Kidney glomerular epithelial cell (primary cell): ENCODE results near the gene KRT80.

Source experiments
- DNase-seq: peaks from one replicate; lab custom pipeline; 2025; lab: John Stamatoyannopoulos, UW

The KRT80 gene

GRCh38 chr12:52130711-52131110, 61.1 kb downstream of the KRT80 start:
- DNase-seq, result no peak

GRCh38 chr12:52127683-52128450, 63.9 kb downstream of the KRT80 start:
- DNase-seq, result no peak

- no peak for DNase-seq
Measured at GRCh38 chr12:52126605-52127578, 64.9 kb downstream of the KRT80 start.

GRCh38 chr12:52126050-52126604, 65.7 kb downstream of the KRT80 start:
- no peak for DNase-seq

GRCh38 chr12:52125476-52125900, 66.3 kb downstream of the KRT80 start:
- no peak for DNase-seq

GRCh38 chr12:52123487-52124186, 68.2 kb downstream of the KRT80 start:
- no peak for DNase-seq

- DNase-seq, result no peak
Measured at GRCh38 chr12:52122904-52123303, 68.9 kb downstream of the KRT80 start.

- DNase-seq, result no peak
Measured at GRCh38 chr12:52122540-52122871, 69.3 kb downstream of the KRT80 start.

GRCh38 chr12:52121824-52122539, 69.8 kb downstream of the KRT80 start:
- peak; percentile 28 for DNase-seq

- DNase-seq, result no peak
Measured at GRCh38 chr12:52120951-52121823, 70.6 kb downstream of the KRT80 start.

GRCh38 chr12:52119398-52120254, 72.2 kb downstream of the KRT80 start:
- no peak for DNase-seq
